Esophagus squamous epithelium (tissue), 5 donors: ENCODE data around the gene FGD1. TPM values are rescaled to one million over a fixed set of nuclear protein-coding genes. Genes with fewer than 3 reads are reported as not detected.
A peak's percentile ranks its signal among the peaks of the same experiment; 100 is the strongest.

ENCODE experiments used
- DNase-seq: peaks from one replicate; lab custom pipeline; 2025; lab: John Stamatoyannopoulos, UW
- H3K27ac ChIP-seq, 4 donors: fragments of 200-600 bp; sonication (generic); one replicate each; pipeline ENCODE4 v1.5.1; 2016 to 2019; ENCODE audit warnings: mild to moderate bottlenecking in 1 of 4
- H3K27me3 ChIP-seq, 4 donors: fragments of 200-600 bp; sonication (generic); 1 replicate in 3 of 4; 2 replicates in 1 of 4; pipeline versions ENCODE4 v1.5.1 to v1.6.0; 2017 to 2021; ENCODE audit warnings: antibody characterized with exemption in 1 of 4
- H3K36me3 ChIP-seq, 3 donors: fragments of 200-600 bp; sonication (generic); one replicate each; pipeline ENCODE4 v1.5.1; 2016 to 2019
- H3K4me1 ChIP-seq, 3 donors: fragments of 200-600 bp; sonication (generic); one replicate each; pipeline ENCODE4 v1.5.1; 2017 to 2019
- H3K4me3 ChIP-seq, 4 donors: fragments of 200-600 bp; sonication (generic); 1 replicate in 3 of 4; 2 replicates in 1 of 4; pipeline ENCODE4 v1.5.1; 2016 to 2019; ENCODE audit warnings: mild to moderate bottlenecking in 2 of 4, moderate library complexity in 1 of 4
- H3K9me3 ChIP-seq, 3 donors: fragments of 200-600 bp; sonication (generic); one replicate each; pipeline ENCODE4 v1.5.1; 2016 to 2019
- POLR2A ChIP-seq, 4 donors: fragments of 450-650 bp; IDR thresholded peaks; one replicate each; pipeline ENCODE4 v1.6.1; 2017; ENCODE audit warnings: antibody characterized with exemption in 4 of 4, mild to moderate bottlenecking in 4 of 4, moderate library complexity in 3 of 4
- WGBS, 2 donors: methylation state at CpG; one replicate each; pipeline ENCODE4 v1.1.5; 2018; 5-methylcytosine and 5-hydroxymethylcytosine counted together
- intact Hi-C: fragments of 100-400 bp; cut with DNase I; formaldehyde crosslinking; loops from one replicate; pipeline ENCODE4 v1.15.0; 2022
- total RNA-seq, 4 donors: library from RNA; depleted of rRNA; stranded (reverse); fragments of >200 nt; gene quantifications; one replicate each; pipeline ENCODE4 v1.1.0, GENCODE V29; 2016
- TF ChIP-seq, protein P1 (sequence below), 6 experiments: fragments of 450-650 bp in 4 of 6; fragments of 200-600 bp in 2 of 6; sonication (generic) in 2 of 6; IDR thresholded peaks; one replicate each; pipeline ENCODE4 v1.5.1; 2016 to 2019; ENCODE audit warnings: antibody characterized with exemption in 6 of 6, mild to moderate bottlenecking in 4 of 6, moderate library complexity in 4 of 6
- donor health status: DM: yes; HTN: yes; CAD: no.

The FGD1 gene
- total RNA-seq, 4 donors from 2014 or later: 4.4 to 7.5 (median 5.5) TPM

DNA sequence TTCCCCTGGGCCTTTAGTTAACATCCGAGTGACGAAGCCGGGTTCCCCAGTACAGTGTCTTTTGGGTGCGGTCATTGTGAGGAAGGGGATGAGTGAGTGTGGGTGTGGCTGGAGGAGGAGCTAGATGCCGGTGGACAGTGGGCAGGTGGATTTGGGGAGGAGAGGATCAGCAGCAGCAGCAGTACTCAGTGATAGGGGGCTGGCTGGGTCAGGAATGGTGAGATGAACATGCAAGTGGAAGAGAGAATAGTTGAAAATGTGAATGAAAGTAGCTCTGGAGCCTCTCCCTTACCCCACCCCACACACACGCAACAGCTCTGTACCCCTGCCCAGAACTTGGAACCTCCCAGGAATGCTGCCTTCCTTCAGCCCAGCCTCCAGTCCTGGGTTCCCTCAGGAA, 51.3 kb downstream of the FGD1 start:
- H3K27me3 ChIP-seq: no peaks in the 10 kb centered on the region
- H3K4me3 ChIP-seq: no peak overlapping the region
- intact Hi-C loops: no loop called here
- WGBS, 2 donors: 60 to 75% methylated on average over 2 of the region's 6 CpGs
- TF ChIP-seq, protein P1, sequence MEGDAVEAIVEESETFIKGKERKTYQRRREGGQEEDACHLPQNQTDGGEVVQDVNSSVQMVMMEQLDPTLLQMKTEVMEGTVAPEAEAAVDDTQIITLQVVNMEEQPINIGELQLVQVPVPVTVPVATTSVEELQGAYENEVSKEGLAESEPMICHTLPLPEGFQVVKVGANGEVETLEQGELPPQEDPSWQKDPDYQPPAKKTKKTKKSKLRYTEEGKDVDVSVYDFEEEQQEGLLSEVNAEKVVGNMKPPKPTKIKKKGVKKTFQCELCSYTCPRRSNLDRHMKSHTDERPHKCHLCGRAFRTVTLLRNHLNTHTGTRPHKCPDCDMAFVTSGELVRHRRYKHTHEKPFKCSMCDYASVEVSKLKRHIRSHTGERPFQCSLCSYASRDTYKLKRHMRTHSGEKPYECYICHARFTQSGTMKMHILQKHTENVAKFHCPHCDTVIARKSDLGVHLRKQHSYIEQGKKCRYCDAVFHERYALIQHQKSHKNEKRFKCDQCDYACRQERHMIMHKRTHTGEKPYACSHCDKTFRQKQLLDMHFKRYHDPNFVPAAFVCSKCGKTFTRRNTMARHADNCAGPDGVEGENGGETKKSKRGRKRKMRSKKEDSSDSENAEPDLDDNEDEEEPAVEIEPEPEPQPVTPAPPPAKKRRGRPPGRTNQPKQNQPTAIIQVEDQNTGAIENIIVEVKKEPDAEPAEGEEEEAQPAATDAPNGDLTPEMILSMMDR (IDR thresholded peaks at IDR 0.05): no peak
- no peak for TF ChIP-seq POLR2A (IDR thresholded peaks at IDR 0.05)
- no peaks in the 10 kb centered on the region for H3K9me3 ChIP-seq
- H3K36me3 ChIP-seq: peaks cover 0 to 50% (median 4%) of the 10 kb centered on the region in 3 donors
- DNase-seq: no peak
- peaks cover 4 to 18% (median 7%) of the 10 kb centered on the region in 3 donors for H3K4me1 ChIP-seq
- no peak overlapping the region for H3K27ac ChIP-seq

DNA sequence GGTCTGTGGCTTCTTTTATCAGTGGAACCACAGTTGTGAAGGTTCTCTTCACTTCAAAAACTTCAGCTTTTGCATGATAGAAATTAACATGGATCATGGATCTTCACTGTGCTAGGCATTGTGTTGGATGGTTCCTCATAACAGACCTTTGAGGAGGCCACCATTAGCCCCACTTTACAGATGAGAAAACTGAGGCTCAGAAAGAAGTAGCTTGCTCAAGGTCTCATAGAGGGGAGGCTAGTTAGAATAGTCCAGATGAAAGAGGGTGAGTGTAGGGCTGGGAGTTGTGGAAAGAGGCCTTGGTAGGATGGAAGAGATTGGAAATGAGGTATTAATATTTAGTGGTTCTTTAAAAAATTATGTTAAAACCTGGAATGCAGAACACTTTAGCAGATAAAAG, 53.2 kb downstream of the FGD1 start:
- intact Hi-C loops: no loop called here
- no peak for TF ChIP-seq POLR2A (IDR thresholded peaks at IDR 0.05)
- TF ChIP-seq, protein P1 (IDR thresholded peaks at IDR 0.05): no peak
- DNase-seq: no peak
- Histone ChIP-seq H3K36me3 (peaks cover 0 to 33% (median 0%) of the 10 kb centered on the region in 3 donors), H3K4me3 (no peak overlapping the region), H3K27ac (no peak overlapping the region), H3K27me3 (no peaks in the 10 kb centered on the region), H3K9me3 (no peaks in the 10 kb centered on the region), H3K4me1 (peaks cover 4 to 19% (median 7%) of the 10 kb centered on the region in 3 donors)

DNA sequence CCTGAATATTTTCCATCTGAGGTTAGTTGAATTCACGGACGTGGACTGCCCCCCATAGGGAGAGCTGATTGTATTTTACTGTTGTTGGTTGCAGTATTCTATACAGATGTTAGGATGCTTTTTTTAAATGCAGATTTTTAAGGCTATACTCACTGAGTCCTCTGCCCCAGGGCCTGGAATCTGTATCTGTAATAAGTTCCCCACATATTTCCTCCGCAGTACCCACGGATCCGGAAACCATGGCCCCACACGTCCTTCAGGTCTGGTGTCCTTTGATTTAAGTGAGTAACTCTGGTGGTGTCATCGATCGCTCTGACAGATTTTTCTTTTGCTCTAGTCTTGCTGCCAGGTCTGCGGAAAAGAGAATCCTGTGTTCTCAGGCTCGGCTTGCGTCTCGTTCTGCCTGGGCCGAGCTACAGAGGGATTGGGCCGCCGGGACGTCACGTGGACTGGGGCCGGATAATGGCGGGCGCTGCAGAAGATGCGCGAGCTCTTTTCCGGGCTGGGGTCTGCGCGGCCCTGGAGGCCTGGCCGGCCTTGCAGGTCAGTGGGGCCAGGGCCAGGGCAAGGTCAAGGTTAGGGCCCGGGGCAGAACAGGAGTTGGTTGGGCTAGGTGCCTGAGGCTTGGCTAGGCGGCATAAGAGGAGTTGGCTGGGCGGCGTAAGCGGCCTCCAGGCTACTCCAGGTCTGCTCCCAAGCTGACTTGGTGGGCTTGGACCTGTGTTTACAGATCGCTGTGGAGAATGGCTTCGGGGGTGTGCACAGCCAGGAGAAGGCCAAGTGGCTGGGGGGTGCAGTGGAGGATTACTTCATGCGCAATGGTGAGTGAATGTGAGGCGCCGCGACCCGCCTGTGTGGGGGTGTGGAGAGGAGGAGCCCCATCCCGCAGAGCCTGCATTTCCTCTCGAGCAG, 55.8 kb downstream of the FGD1 start, which contains the start of gene TSR2:
Gene TSR2, plus strand, starts transcription at position 445 of the 912 bp plus-strand sequence. Its CDS starts 18 bp downstream, at position 463.
- Histone ChIP-seq H3K9me3 (no peaks in the 10 kb centered on the region), H3K4me1 (peaks cover 4 to 19% (median 7%) of the 10 kb centered on the region in 3 donors), H3K27me3 (no peaks in the 10 kb centered on the region), H3K4me3 (peak within 1 kb of the TSS; percentile 79 to 91 (median 80)), H3K36me3 (peaks cover 0 to 18% (median 0%) of the 10 kb centered on the region in 3 donors), H3K27ac (peak within 1 kb of the TSS; percentile 51 to 76 (median 66))
- intact Hi-C loops: no loop called here
- peak; percentile 7 for DNase-seq
- TF ChIP-seq POLR2A (IDR thresholded peaks at IDR 0.05): peak in 1 of 4 donors; percentile 47
- TF ChIP-seq, protein P1 (IDR thresholded peaks at IDR 0.05): no peak
- WGBS, 2 donors: 0 to 18% methylated on average over 4 to 8 of the region's 40 CpGs

DNA sequence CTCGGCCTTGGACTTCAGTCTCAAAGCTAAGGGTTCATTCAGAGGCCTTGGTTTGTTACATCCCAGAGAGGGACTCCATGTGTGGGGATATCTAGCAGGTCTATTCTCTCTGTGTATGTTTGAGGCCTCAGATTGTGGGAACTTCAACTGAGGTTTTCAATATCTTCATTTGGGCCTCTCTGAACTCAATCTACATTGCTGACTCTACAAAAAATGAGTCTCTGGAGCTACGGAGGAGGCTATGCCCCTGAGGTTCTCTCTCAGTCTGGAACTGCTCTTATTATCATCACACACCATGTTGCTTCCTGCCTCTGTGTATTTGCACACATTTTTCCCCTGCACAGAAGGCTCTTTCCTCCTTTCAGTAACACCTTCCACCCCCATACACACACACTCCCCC, 60.9 kb downstream of the FGD1 start:
- Histone ChIP-seq H3K4me1 (peaks cover 0 to 3% (median 0%) of the 10 kb centered on the region in 3 donors), H3K27me3 (no peaks in the 10 kb centered on the region), H3K4me3 (no peak overlapping the region), H3K27ac (no peak overlapping the region), H3K9me3 (no peaks in the 10 kb centered on the region), H3K36me3 (no peaks in the 10 kb centered on the region)
- intact Hi-C loops: no loop called here
- TF ChIP-seq POLR2A (IDR thresholded peaks at IDR 0.05): no peak
- TF ChIP-seq, protein P1 (IDR thresholded peaks at IDR 0.05): no peak
- DNase-seq: no peak
- WGBS, 2 donors: 61 to 86% methylated on average over 2 of the region's 2 CpGs

DNA sequence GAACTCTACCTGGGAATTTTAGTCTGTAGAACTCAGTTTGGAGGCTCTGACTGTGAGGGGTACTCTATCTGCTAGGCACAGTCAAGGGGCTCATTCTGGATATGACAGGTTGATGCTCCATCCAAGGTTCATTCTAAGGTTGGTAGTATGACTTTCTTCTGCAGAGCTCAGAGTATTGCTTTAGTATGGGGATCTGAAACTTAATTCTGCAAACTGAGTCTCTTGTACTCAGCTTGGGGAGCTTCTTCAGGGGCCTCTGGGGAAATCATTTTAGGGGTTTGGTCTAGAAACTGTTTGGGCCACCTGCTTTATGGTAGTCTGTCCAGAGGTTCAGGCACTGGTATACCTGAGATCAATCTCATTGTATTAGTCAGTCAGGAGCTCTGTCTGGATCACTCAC, 65.5 kb downstream of the FGD1 start:
- TF ChIP-seq POLR2A (IDR thresholded peaks at IDR 0.05): no peak
- TF ChIP-seq, protein P1 (IDR thresholded peaks at IDR 0.05): no peak
- Histone ChIP-seq H3K4me1 (no peaks in the 10 kb centered on the region), H3K9me3 (no peaks in the 10 kb centered on the region), H3K4me3 (no peak overlapping the region), H3K27ac (no peak overlapping the region), H3K36me3 (no peaks in the 10 kb centered on the region), H3K27me3 (no peaks in the 10 kb centered on the region)
- intact Hi-C loops: no loop called here
- DNase-seq: no peak
